K562 (cell line): ENCODE data around the gene DHRS3. TPM values are rescaled to one million over a fixed set of nuclear protein-coding genes. Genes with fewer than 3 reads are reported as not detected.
A peak's percentile ranks its signal among the peaks of the same experiment; 100 is the strongest.

Experiments used
- ARNT ChIP-seq, 2 experiments: fragments of 450-650 bp; IDR thresholded peaks; 2 replicates each; pipeline ENCODE4 v1.6.1; 2016; ENCODE audit warnings: mild to moderate bottlenecking in 1 of 2
- BHLHE40 ChIP-seq: IDR thresholded peaks from 2 replicates; pipeline ENCODE4 v1.6.1; 2011; ENCODE audit warnings: low read length, improper control_type of control experiment
- CREM ChIP-seq: IDR thresholded peaks from 2 replicates; pipeline ENCODE4 v1.6.1; 2014; ENCODE audit warnings: antibody characterized with exemption, low read depth
- EP300 ChIP-seq: IDR thresholded peaks from 2 replicates; pipeline ENCODE4 v1.6.1; 2012; ENCODE audit warnings: low read length, improper control_type of control experiment
- FOXK2 ChIP-seq, 2 experiments: fragments of 450-650 bp; IDR thresholded peaks in 1 of 2; conservative IDR thresholded peaks in 1 of 2; 2 replicates each; pipeline ENCODE4 v1.6.1; 2016; ENCODE audit warnings: low read depth in 2 of 2, mild to moderate bottlenecking in 1 of 2
- GTF2E2 ChIP-seq: fragments of 200-800 bp; sonication (Bioruptor generic); IDR thresholded peaks from 2 replicates; pipeline ENCODE4 v1.6.1; 2016; ENCODE audit warnings: missing genetic modification characterization, missing compliant biosample characterization
- LARP7 ChIP-seq: fragments of 450-650 bp; IDR thresholded peaks from 2 replicates; pipeline ENCODE4 v1.6.1; 2016
- NCOA1 ChIP-seq: fragments of 450-650 bp; IDR thresholded peaks from 2 replicates; pipeline ENCODE4 v1.6.1; 2016; ENCODE audit warnings: low read depth
- NFRKB ChIP-seq: fragments of 450-650 bp; IDR thresholded peaks from 2 replicates; pipeline ENCODE4 v1.6.1; 2016; ENCODE audit warnings: low read depth
- NR2F6 ChIP-seq: fragments of 450-650 bp; formaldehyde crosslinking; IDR thresholded peaks from 2 replicates; pipeline ENCODE4 v1.4.0; 2020; ENCODE audit warnings: mild to moderate bottlenecking
- RBM25 ChIP-seq: fragments of 200-400 bp; formaldehyde crosslinking; IDR thresholded peaks from 2 replicates; pipeline ENCODE4 v1.6.1; 2018; ENCODE audit warnings: low read length, low read depth, moderate library complexity; ENCODE audit not compliant: severe bottlenecking
- SMARCA5 ChIP-seq: fragments of 450-650 bp; IDR thresholded peaks from 2 replicates; pipeline ENCODE4 v1.6.1; 2016
- SMARCB1 ChIP-seq: IDR thresholded peaks from 2 replicates; pipeline ENCODE4 v1.6.1; 2011; ENCODE audit warnings: improper control_type of control experiment, low read depth; ENCODE audit not compliant: insufficient read length
- TRIM24 ChIP-seq, 2 experiments: fragments of 450-650 bp; IDR thresholded peaks; 2 replicates each; pipeline ENCODE4 v1.6.1; 2016
- YY1 ChIP-seq, 3 experiments: IDR thresholded peaks; 2 replicates each; pipeline ENCODE4 v1.6.1; 2011; ENCODE audit warnings: low read length in 2 of 3, mild to moderate bottlenecking in 2 of 3, moderate library complexity in 2 of 3, borderline replicate concordance in 1 of 3, control low read depth in 1 of 3, low read depth in 1 of 3; ENCODE audit not compliant: insufficient read depth in 3 of 3, insufficient replicate concordance in 2 of 3, control insufficient read depth in 1 of 3, insufficient read length in 1 of 3; ENCODE audit errors: extremely low read depth in 1 of 3
- ZKSCAN3 ChIP-seq: fragments of 250-450 bp; sonication (Bioruptor Pico); IDR thresholded peaks from 2 replicates; pipeline ENCODE4 v1.4.0; 2020
- ZNF197 ChIP-seq: fragments of 200-800 bp; sonication (Bioruptor generic); IDR thresholded peaks from 2 replicates; pipeline ENCODE4 v1.6.1; 2016; ENCODE audit warnings: low read depth, missing genetic modification characterization, missing compliant biosample characterization
- polyA plus RNA-seq, 8 experiments: library from polyadenylated mRNA; depleted of rRNA in 4 of 8; stranded (reverse) in 5 of 8; unstranded in 3 of 8; fragments of >200 nt; fragmentation: Nextera tagmentation in 2 of 8; fragmentation: Illumina TruSeq in 1 of 8; extraction: Ambion mirVana in 2 of 8; extraction: Trizol in 1 of 8; gene quantifications; 2 replicates each; pipeline versions ENCODE4 v1.2.1 to v1.2.3, GENCODE V29; 2011 to 2014; ENCODE audit warnings: inconsistent platforms in 1 of 8, missing spikeins in 1 of 8
- total RNA-seq, 7 experiments: library from RNA; depleted of rRNA in 6 of 7; stranded (reverse); fragments of >200 nt in 6 of 7; fragmentation: Illumina TruSeq in 2 of 7; extraction: Trizol in 2 of 7; gene quantifications; 2 replicates each; pipeline versions ENCODE4 v1.2.1 to v1.2.3, GENCODE V29; 2011 to 2021; ENCODE audit warnings: low replicate concordance in 1 of 7
- TF ChIP-seq, protein P1 (sequence below): fragments of 450-650 bp; IDR thresholded peaks from 2 replicates; pipeline ENCODE4 v1.7.1; 2018; ENCODE audit warnings: mild to moderate bottlenecking, low read depth; ENCODE audit not compliant: partially characterized antibody
- TF ChIP-seq, protein P2 (sequence below): fragments of 250-450 bp; sonication (Bioruptor Pico); IDR thresholded peaks from 2 replicates; pipeline ENCODE4 v1.8.0; 2021; ENCODE audit warnings: mild to moderate bottlenecking, moderate library complexity
- TF ChIP-seq, protein P3 (sequence below): fragments of 250-450 bp; sonication (Bioruptor Pico); IDR thresholded peaks from 2 replicates; pipeline ENCODE4 v1.4.0; 2020; ENCODE audit warnings: mild to moderate bottlenecking
- TF ChIP-seq, protein P4 (sequence below): fragments of 250-450 bp; sonication (Bioruptor Pico); IDR thresholded peaks from 2 replicates; pipeline ENCODE4 v1.4.0; 2020; ENCODE audit warnings: mild to moderate bottlenecking, moderate library complexity

Gene DHRS3
- total and polyA plus RNA-seq, 9 of the 15 experiments (the other 6 are each of a cell fraction or from before 2014, with no cell fraction given) = 21.0 to 116 (median 58.7) TPM

DNA sequence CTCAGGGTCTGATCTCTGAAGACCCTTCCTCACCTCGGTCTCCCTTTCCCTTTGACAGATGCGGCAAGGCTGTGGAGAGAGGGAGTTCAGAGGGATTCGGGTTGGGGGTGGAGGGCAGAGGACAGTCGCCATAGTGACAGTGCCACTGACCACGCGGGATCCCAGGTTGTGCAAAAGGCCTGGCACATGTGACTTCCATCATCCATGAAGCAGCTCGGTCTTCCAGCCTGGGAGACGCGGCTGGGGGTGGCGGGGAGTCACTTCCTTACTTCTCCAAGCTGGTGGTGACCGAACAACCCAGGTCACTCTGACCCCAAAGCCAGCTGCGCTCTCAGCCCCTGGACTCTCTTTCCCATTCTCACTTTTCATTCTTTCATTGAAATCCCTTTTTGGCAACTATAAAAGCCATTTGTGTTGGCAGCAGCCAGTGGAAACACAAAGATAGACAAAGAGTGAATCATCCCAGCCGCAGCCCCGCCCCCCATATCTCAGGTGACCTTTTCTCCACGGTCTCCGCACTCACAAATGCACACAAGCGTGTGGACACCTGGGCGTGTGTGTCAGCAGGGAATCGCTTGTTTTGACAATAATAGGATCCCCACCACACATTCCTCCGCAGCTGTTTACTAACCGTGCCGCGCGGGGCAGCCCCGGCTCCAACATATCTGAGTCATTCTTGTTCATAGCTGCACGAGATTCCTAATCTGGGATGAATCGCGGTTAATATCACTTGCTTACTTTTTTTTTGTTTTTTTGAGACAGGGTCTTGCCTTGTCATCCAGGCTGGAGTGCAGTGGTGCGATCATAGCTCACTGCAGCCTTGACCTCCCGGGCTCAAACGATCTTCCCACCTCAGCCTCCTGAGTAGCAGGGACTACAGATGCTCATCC lies 68.3 kb downstream of the DHRS3 start (continued):
- TF ChIP-seq, protein P1, sequence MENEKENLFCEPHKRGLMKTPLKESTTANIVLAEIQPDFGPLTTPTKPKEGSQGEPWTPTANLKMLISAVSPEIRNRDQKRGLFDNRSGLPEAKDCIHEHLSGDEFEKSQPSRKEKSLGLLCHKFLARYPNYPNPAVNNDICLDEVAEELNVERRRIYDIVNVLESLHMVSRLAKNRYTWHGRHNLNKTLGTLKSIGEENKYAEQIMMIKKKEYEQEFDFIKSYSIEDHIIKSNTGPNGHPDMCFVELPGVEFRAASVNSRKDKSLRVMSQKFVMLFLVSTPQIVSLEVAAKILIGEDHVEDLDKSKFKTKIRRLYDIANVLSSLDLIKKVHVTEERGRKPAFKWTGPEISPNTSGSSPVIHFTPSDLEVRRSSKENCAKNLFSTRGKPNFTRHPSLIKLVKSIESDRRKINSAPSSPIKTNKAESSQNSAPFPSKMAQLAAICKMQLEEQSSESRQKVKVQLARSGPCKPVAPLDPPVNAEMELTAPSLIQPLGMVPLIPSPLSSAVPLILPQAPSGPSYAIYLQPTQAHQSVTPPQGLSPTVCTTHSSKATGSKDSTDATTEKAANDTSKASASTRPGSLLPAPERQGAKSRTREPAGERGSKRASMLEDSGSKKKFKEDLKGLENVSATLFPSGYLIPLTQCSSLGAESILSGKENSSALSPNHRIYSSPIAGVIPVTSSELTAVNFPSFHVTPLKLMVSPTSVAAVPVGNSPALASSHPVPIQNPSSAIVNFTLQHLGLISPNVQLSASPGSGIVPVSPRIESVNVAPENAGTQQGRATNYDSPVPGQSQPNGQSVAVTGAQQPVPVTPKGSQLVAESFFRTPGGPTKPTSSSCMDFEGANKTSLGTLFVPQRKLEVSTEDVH = peak; percentile 19
- TF ChIP-seq SMARCB1 (no peak), RBM25 (no peak), GTF2E2 (no peak), ZKSCAN3 (CRISPR knock-in tag) (no peak), SMARCA5 (peak; percentile 74), YY1 (IDR thresholded peaks at IDR 0.05; ENCODE audit: borderline replicate concordance in 1 of 3, control insufficient read depth in 1 of 3, extremely low read depth in 1 of 3, insufficient read depth in 3 of 3, insufficient read length in 1 of 3, insufficient replicate concordance in 2 of 3, low read depth in 1 of 3, low read length in 2 of 3) (peak in 1 of 3 experiments; percentile 19), EP300 (peak; percentile 48), NCOA1 (peak; percentile 72), NFRKB (peak; percentile 89), CREM (peak; percentile 47), LARP7 (no peak), ARNT (IDR thresholded peaks at IDR 0.05) (no peak; a peak in 1 of 4 replicates), NR2F6 (CRISPR knock-in tag) (no peak), ZNF197 (CRISPR knock-in tag) (0 out of 2 replicates have a peak, but pooled peaks have one; percentile 44), FOXK2 (conservative IDR thresholded peaks at IDR 0.05 in 1 of 2, IDR thresholded peaks at IDR 0.05 in 1 of 2; ENCODE audit: low read depth in 2 of 2) (peak; percentile 95 to 97), BHLHE40 (peak; percentile 93), TRIM24 (IDR thresholded peaks at IDR 0.05) (peak in 1 of 2 experiments; percentile 29; a peak in 2 of 4 replicates)
- TF ChIP-seq, protein P2, sequence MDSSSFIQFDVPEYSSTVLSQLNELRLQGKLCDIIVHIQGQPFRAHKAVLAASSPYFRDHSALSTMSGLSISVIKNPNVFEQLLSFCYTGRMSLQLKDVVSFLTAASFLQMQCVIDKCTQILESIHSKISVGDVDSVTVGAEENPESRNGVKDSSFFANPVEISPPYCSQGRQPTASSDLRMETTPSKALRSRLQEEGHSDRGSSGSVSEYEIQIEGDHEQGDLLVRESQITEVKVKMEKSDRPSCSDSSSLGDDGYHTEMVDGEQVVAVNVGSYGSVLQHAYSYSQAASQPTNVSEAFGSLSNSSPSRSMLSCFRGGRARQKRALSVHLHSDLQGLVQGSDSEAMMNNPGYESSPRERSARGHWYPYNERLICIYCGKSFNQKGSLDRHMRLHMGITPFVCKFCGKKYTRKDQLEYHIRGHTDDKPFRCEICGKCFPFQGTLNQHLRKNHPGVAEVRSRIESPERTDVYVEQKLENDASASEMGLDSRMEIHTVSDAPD (CRISPR knock-in tag) = no peak
- TF ChIP-seq, protein P3, sequence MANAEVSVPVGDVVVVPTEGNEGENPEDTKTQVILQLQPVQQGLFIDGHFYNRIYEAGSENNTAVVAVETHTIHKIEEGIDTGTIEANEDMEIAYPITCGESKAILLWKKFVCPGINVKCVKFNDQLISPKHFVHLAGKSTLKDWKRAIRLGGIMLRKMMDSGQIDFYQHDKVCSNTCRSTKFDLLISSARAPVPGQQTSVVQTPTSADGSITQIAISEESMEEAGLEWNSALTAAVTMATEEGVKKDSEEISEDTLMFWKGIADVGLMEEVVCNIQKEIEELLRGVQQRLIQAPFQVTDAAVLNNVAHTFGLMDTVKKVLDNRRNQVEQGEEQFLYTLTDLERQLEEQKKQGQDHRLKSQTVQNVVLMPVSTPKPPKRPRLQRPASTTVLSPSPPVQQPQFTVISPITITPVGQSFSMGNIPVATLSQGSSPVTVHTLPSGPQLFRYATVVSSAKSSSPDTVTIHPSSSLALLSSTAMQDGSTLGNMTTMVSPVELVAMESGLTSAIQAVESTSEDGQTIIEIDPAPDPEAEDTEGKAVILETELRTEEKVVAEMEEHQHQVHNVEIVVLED (CRISPR knock-in tag) = 0 out of 2 replicates have a peak, but pooled peaks have one; percentile 17
- TF ChIP-seq, protein P4, sequence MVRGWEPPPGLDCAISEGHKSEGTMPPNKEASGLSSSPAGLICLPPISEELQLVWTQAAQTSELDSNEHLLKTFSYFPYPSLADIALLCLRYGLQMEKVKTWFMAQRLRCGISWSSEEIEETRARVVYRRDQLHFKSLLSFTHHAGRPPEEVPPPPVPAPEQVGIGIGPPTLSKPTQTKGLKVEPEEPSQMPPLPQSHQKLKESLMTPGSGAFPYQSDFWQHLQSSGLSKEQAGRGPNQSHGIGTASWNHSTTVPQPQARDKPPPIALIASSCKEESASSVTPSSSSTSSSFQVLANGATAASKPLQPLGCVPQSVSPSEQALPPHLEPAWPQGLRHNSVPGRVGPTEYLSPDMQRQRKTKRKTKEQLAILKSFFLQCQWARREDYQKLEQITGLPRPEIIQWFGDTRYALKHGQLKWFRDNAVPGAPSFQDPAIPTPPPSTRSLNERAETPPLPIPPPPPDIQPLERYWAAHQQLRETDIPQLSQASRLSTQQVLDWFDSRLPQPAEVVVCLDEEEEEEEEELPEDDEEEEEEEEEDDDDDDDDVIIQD (CRISPR knock-in tag) = 0 out of 2 replicates have a peak, but pooled peaks have one; percentile 5
